Tibial artery (tissue), 4 donors: ENCODE measurements around the gene PICALM.
A peak's percentile ranks its signal among the peaks of the same experiment; 100 is the strongest.

ENCODE experiments used
- DNase-seq, 2 donors: peaks; one replicate each; pipeline ENCODE4 v3.0.0-alpha.2; 2019
- H3K27ac ChIP-seq, 2 donors: fragments of 200-600 bp; sonication (generic) in 1 of 2; 1 replicate in 1 of 2; 2 replicates in 1 of 2; pipeline ENCODE4 v1.5.1; 2018 to 2019; ENCODE audit warnings: mild to moderate bottlenecking in 1 of 2
- H3K27me3 ChIP-seq, 2 donors: fragments of 200-600 bp; sonication (generic) in 1 of 2; one replicate each; pipeline versions ENCODE4 v1.5.1 to v1.6.0; 2016 to 2019
- H3K36me3 ChIP-seq, 3 donors: fragments of 200-600 bp; sonication (generic) in 2 of 3; one replicate each; pipeline ENCODE4 v1.5.1; 2016 to 2019; ENCODE audit warnings: mild to moderate bottlenecking in 2 of 3
- H3K4me1 ChIP-seq, 4 donors: fragments of 200-600 bp; sonication (generic) in 2 of 4; 1 replicate in 3 of 4; 2 replicates in 1 of 4; pipeline ENCODE4 v1.5.1; 2016 to 2019
- H3K4me3 ChIP-seq, 2 donors: fragments of 200-600 bp; sonication (generic) in 1 of 2; 1 replicate in 1 of 2; 2 replicates in 1 of 2; pipeline ENCODE4 v1.5.1; 2018 to 2019; ENCODE audit warnings: mild to moderate bottlenecking in 2 of 2
- H3K9me3 ChIP-seq, 3 donors: fragments of 200-600 bp; sonication (generic) in 1 of 3; one replicate each; pipeline ENCODE4 v1.5.1; 2016 to 2019
- CTCF ChIP-seq, 2 experiments: fragments of 200-600 bp in 1 of 2; fragments of 450-650 bp in 1 of 2; IDR thresholded peaks; one replicate each; pipeline ENCODE4 v1.5.1; 2017 to 2019; ENCODE audit warnings: antibody characterized with exemption in 2 of 2, mild to moderate bottlenecking in 1 of 2, moderate library complexity in 1 of 2
- intact Hi-C: fragments of 100-400 bp; cut with DNase I; formaldehyde crosslinking; loops from one replicate; pipeline ENCODE4 v1.15.0; 2023; ENCODE audit warnings: low total_unique reads

PICALM gene

GRCh38 chr11:85946221-85946620 lies 122.7 kb downstream of the PICALM start:
- intact Hi-C loops = no loop called here
- DNase-seq = no peak
- Histone ChIP-seq H3K36me3 (no peaks in the 10 kb centered on the region), H3K4me3 (no peak overlapping the region), H3K27ac (no peak overlapping the region), H3K4me1 (peaks cover 0 to 23% (median 15%) of the 10 kb centered on the region in 4 donors), H3K9me3 (no peaks in the 10 kb centered on the region), H3K27me3 (no peaks in the 10 kb centered on the region)
- TF ChIP-seq CTCF (IDR thresholded peaks at IDR 0.05) = no peak

- Histone ChIP-seq H3K4me1 (peaks cover 0 to 23% (median 15%) of the 10 kb centered on the region in 4 donors), H3K27me3 (no peaks in the 10 kb centered on the region), H3K4me3 (no peak overlapping the region), H3K27ac (no peak overlapping the region), H3K9me3 (no peaks in the 10 kb centered on the region), H3K36me3 (no peaks in the 10 kb centered on the region)
- DNase-seq = no peak
- no peak for TF ChIP-seq CTCF (IDR thresholded peaks at IDR 0.05)
- intact Hi-C loops = no loop called here
Observed at GRCh38 chr11:85945788-85946187, 123.1 kb downstream of the PICALM start.

GRCh38 chr11:85945296-85945695 lies 123.6 kb downstream of the PICALM start:
- intact Hi-C loops = no loop called here

GRCh38 chr11:85941380-85941973 lies 127.4 kb downstream of the PICALM start:
- no peaks in the 10 kb centered on the region for H3K36me3 ChIP-seq
- no peak overlapping the region for H3K4me3 ChIP-seq
- peak; percentile 63 to 74 for DNase-seq
- intact Hi-C loops = loop anchor here (5.0 kb wide), 2 partner anchors 261 to 281 kb away; no protein-coding TSS in a partner anchor
- no peak overlapping the region for H3K27ac ChIP-seq
- no peaks in the 10 kb centered on the region for H3K4me1 ChIP-seq
- TF ChIP-seq CTCF (IDR thresholded peaks at IDR 0.05) = peak; percentile 79 to 82
- H3K27me3 ChIP-seq = no peaks in the 10 kb centered on the region
- no peaks in the 10 kb centered on the region for H3K9me3 ChIP-seq

More at GRCh38 chr11:85945296-85945695, 123.6 kb downstream of the PICALM start:
- Histone ChIP-seq H3K9me3 (no peaks in the 10 kb centered on the region), H3K27ac (no peak overlapping the region), H3K27me3 (no peaks in the 10 kb centered on the region), H3K4me3 (no peak overlapping the region), H3K36me3 (no peaks in the 10 kb centered on the region), H3K4me1 (peaks cover 0 to 23% (median 15%) of the 10 kb centered on the region in 4 donors)
- no peak for TF ChIP-seq CTCF (IDR thresholded peaks at IDR 0.05)
- no peak for DNase-seq

- no peaks in the 10 kb centered on the region for H3K9me3 ChIP-seq
- intact Hi-C loops = loop anchor here (5.0 to 10.0 kb wide), 3 partner anchors 75 to 283 kb away; no protein-coding TSS in a partner anchor
- no peak for TF ChIP-seq CTCF (IDR thresholded peaks at IDR 0.05)
Observed at GRCh38 chr11:85939099-85940015, 129.5 kb downstream of the PICALM start.

More at GRCh38 chr11:85939099-85940015, 129.5 kb downstream of the PICALM start:
- Histone ChIP-seq H3K27me3 (no peaks in the 10 kb centered on the region), H3K4me3 (no peak overlapping the region), H3K27ac (no peak overlapping the region), H3K36me3 (no peaks in the 10 kb centered on the region), H3K4me1 (no peaks in the 10 kb centered on the region)
- DNase-seq = no peak
